Esophagus squamous epithelium (tissue), 4 donors: ENCODE data around the gene TMEM163.

Source experiments
- CTCF ChIP-seq, 6 experiments: fragments of 450-650 bp in 4 of 6; fragments of 200-600 bp in 2 of 6; sonication (generic) in 2 of 6; IDR thresholded peaks; one replicate each; pipeline ENCODE4 v1.5.1; 2016 to 2019; ENCODE audit warnings: antibody characterized with exemption in 6 of 6, mild to moderate bottlenecking in 4 of 6, moderate library complexity in 4 of 6
- POLR2A ChIP-seq, 4 donors: fragments of 450-650 bp; IDR thresholded peaks; one replicate each; pipeline ENCODE4 v1.6.1; 2017; ENCODE audit warnings: antibody characterized with exemption in 4 of 4, mild to moderate bottlenecking in 4 of 4, moderate library complexity in 3 of 4

- TF ChIP-seq CTCF (IDR thresholded peaks at IDR 0.05) (no peak), POLR2A (IDR thresholded peaks at IDR 0.05) (no peak)
These were observed 41.8 kb downstream of the TMEM163 start for GRCh38 chr2:134676960-134677359.
